Fibroblast of mammary gland (primary cell): ENCODE measurements around the gene NCOA7.

Source experiments
- DNase-seq: peaks from one replicate; pipeline ENCODE4 v3.0.0-alpha.2; 2010; ENCODE audit warnings: low read depth
- H3K4me3 ChIP-seq: 2 replicates; pipeline ENCODE4 v1.5.1; 2011; ENCODE audit warnings: low read depth, mild to moderate bottlenecking, low read length, moderate library complexity; ENCODE audit not compliant: control insufficient read depth
- TF ChIP-seq, protein P1 (sequence below): conservative IDR thresholded peaks from 2 replicates; pipeline ENCODE4 v1.5.1; 2011; ENCODE audit warnings: low read depth, low read length, inconsistent platforms; ENCODE audit not compliant: control insufficient read depth, insufficient read depth

The NCOA7 gene

DNA sequence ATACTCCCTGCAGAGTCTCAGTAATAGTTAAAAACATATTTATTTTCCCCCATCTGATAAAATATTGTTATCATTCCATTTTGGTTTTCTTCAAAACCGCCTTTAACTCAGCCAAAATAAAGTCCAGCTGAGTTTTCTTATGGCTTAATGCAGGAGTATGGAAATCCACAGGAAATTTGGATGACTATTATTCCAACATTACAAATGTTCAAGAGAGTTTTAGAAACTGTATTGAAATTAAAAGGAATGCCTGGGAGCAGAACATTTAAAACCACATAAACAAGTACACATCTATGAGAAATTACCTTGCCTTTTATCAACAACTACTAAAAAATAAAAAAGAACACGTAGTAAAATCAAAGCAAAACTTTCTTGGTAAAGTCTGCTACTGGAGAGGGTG lies 45.7 kb downstream of the NCOA7 start:
- DNase-seq = no peak
- TF ChIP-seq, protein P1, sequence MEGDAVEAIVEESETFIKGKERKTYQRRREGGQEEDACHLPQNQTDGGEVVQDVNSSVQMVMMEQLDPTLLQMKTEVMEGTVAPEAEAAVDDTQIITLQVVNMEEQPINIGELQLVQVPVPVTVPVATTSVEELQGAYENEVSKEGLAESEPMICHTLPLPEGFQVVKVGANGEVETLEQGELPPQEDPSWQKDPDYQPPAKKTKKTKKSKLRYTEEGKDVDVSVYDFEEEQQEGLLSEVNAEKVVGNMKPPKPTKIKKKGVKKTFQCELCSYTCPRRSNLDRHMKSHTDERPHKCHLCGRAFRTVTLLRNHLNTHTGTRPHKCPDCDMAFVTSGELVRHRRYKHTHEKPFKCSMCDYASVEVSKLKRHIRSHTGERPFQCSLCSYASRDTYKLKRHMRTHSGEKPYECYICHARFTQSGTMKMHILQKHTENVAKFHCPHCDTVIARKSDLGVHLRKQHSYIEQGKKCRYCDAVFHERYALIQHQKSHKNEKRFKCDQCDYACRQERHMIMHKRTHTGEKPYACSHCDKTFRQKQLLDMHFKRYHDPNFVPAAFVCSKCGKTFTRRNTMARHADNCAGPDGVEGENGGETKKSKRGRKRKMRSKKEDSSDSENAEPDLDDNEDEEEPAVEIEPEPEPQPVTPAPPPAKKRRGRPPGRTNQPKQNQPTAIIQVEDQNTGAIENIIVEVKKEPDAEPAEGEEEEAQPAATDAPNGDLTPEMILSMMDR = no peak
- no peak overlapping the region for H3K4me3 ChIP-seq

DNA sequence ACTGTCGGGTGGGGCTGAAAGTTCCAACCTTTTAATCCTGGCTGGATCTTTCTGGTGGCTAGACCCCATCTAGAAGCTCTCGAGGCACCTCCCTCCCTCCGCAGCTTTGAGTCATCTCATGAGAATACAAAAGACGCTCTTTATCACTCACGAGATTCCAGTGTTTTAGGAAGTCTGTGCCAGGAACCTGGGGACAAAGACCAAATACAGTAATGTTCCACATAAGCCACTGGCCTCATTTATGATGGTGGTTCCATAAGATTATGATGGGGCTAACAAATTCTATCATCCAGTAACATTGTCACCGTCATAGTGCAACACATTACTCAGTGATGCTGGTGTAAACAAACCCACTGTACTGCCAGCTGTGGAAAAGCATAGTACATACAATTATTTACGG lies 48.7 kb downstream of the NCOA7 start:
- DNase-seq = no peak
- TF ChIP-seq, protein P1 = no peak

DNA sequence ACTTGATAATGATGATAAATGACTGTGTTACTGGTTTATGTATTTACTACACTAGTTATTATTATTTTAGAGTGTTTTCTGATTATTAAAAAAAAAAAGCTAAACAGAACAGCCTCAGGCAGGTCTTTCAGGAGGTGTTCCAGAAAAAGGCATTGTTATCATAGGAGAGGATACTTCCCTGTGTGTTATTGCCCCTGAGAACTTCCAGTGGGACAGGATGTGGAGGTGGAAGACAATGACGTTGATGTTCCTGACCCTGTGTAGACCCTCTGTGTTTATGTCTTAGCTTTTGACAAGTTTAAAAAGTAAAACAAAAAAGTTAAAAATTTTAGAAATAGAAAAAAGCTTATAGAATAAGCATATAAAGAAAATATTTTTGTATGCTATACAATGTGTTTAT lies 49.1 kb downstream of the NCOA7 start:
- no peak for DNase-seq
- TF ChIP-seq, protein P1 = no peak
- H3K4me3 ChIP-seq = no peak overlapping the region

More for the DNA sequence above, 48.7 kb downstream of the NCOA7 start:
- no peak overlapping the region for H3K4me3 ChIP-seq

DNA sequence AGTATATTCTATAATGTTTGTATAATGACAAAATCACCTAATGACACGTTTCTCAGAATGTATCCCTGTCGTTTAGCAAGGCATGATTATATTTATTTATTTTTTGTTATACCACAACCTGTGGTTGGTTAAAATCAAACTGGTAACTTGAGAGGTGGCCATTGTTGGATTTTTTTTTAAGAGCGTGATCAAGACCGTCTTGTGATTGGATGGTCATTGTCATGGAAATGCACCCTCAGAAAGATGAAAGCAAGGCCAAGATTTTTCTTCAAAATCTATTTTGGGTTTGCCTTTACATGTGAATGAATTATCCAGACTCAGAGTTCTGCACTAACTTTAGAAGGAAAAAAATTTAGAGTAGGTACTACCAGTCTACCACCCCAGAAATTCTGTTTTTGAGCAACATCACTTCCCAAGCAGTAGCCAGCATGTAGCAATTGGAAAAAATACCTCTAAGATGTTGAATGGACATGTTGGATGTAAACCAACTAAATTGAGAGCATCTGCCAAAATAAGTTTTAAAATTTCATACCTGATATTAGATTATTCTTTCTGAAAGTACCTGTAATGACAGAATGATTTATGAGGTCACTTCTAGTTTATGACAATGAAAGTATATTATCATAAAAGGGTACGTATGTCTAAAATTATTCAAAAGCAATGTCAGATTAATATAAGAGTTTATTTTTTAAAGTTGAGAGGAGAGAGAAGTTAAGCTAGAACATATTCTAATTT lies 50.8 kb downstream of the NCOA7 start:
- TF ChIP-seq, protein P1 = no peak
- DNase-seq = no peak
- no peak overlapping the region for H3K4me3 ChIP-seq

DNA sequence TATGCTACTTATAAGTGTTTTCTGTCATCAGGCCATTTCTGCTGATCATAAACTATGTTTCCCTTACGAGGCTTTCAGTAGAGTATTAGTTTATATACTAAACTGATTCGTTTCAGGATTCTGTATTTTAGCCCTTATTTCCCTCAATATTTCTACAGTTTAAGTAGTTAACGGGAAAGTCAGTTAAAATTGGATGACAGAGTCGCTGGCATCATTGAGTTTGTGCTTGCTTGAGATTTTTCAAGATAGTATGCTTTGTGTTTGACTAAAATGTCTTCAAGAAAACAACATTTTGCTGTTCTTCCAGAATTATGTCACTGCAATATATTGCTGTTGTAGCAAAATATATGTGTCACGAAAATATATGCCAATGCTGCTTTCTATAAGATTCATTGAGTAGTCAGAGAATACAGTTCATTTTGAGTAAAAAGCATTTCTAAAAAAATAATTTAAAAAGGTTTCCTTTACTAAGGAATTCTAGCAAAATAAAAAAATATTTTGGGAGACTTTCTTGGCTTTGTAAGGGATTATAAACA lies 51.4 kb downstream of the NCOA7 start:
- TF ChIP-seq, protein P1 = no peak
- H3K4me3 ChIP-seq = no peak overlapping the region
- DNase-seq = no peak

DNA sequence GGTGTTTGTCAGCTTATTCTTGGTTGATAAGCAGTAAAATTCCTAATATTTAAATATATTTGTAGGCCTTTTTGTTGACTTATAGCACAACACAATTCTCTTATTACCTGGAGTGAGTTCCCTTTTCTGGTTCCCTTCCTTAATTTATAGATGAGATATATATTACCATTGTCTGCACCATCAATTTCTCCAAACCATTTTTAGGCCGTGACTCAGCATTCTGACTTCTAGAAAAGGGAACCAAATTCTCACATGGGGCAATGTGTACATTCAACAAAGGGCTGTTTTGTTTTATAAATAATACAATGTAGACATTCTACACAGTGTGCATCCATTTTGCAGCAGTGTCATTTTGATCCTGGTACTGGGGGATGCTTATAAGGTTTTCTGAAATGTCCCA lies 52.8 kb downstream of the NCOA7 start:
- TF ChIP-seq, protein P1 = no peak
- no peak overlapping the region for H3K4me3 ChIP-seq
- no peak for DNase-seq
